DOHH2 (cell line): Measurements from ENCODE around the gene OR8H2.
"Not testable (repeated sequence)": the region's sequence is repeated elsewhere in the genome, so short reads cannot be mapped to it uniquely, and the experiment has no call there.

ENCODE experiments used
- EZH2phosphoT487 ChIP-seq: fragments of 200-600 bp; sonication (generic); IDR thresholded peaks from 2 replicates; pipeline ENCODE4 v1.6.1; 2017; ENCODE audit warnings: borderline replicate concordance, mild to moderate bottlenecking, antibody characterized with exemption, low read length, moderate library complexity, mixed read lengths
- TF ChIP-seq, protein P1 (sequence below): fragments of 200-600 bp; sonication (generic); IDR thresholded peaks from one replicate; pipeline ENCODE4 v1.5.1; 2014; ENCODE audit warnings: antibody characterized with exemption, mild to moderate bottlenecking, low read depth, low read length; ENCODE audit not compliant: poor library complexity, severe bottlenecking

DNA sequence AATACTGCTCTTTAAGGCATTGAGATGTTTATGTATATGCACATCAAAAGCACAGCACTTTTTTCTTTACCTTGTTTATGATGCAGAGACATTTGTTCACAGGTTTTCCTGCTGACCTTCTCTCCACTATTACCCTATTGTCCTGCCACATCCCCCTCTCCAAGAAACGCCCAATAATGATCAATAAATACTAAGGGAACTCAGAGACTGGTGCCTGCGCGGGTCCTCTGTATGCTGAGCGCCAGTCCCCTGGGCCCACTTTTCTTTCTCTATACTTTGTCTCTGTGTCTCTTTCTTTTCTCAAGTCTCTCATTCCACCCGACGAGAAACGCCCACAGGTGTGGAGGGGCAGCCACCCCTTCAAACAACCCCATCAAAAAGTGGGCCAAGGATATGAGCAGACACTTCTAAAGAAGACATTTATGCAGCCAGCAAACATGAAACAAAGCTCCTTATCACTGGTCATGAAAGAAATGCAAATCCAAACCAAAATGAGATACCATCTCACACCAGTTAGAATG lies 45.2 kb upstream of the OR8H2 start:
- TF ChIP-seq, protein P1, sequence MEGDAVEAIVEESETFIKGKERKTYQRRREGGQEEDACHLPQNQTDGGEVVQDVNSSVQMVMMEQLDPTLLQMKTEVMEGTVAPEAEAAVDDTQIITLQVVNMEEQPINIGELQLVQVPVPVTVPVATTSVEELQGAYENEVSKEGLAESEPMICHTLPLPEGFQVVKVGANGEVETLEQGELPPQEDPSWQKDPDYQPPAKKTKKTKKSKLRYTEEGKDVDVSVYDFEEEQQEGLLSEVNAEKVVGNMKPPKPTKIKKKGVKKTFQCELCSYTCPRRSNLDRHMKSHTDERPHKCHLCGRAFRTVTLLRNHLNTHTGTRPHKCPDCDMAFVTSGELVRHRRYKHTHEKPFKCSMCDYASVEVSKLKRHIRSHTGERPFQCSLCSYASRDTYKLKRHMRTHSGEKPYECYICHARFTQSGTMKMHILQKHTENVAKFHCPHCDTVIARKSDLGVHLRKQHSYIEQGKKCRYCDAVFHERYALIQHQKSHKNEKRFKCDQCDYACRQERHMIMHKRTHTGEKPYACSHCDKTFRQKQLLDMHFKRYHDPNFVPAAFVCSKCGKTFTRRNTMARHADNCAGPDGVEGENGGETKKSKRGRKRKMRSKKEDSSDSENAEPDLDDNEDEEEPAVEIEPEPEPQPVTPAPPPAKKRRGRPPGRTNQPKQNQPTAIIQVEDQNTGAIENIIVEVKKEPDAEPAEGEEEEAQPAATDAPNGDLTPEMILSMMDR = not testable (repeated sequence)
- not testable (repeated sequence) for TF ChIP-seq EZH2phosphoT487
